ENCODE measurements around the gene ZNF576. TPM values are rescaled to one million over a fixed set of nuclear protein-coding genes. Genes with fewer than 3 reads are reported as not detected.

ZNF576 gene
- total and polyA plus RNA-seq, 2 of the 13 experiments (the other 11 are each of a cell fraction or from before 2014, with no cell fraction given): 7.2 to 9.6 TPM

- TF ChIP-seq HINFP (CRISPR knock-in tag; IDR thresholded peaks at IDR 0.05; ENCODE audit: low read depth) (no peak), PHF8 (CRISPR knock-in tag; IDR thresholded peaks at IDR 0.05) (peak; percentile 63), KAT8 (CRISPR knock-in tag; IDR thresholded peaks at IDR 0.05) (peak; percentile 87), HNRNPLL (IDR thresholded peaks at IDR 0.05; ENCODE audit: low read depth, low read length, poor library complexity, severe bottlenecking) (peak; percentile 67), ELF1 (CRISPR knock-in tag; IDR thresholded peaks at IDR 0.05) (peak; percentile 28; the same call in 1 of the 2 replicates), ZNF460 (CRISPR knock-in tag; IDR thresholded peaks at IDR 0.05; ENCODE audit: borderline replicate concordance) (no peak), RFX5 (IDR thresholded peaks at IDR 0.05; ENCODE audit: low read depth, low read length) (peak; percentile 98), PRDM15 (CRISPR knock-in tag; IDR thresholded peaks at IDR 0.05) (no peak), THAP11 (CRISPR knock-in tag; IDR thresholded peaks at IDR 0.05) (peak; percentile 86), THRA (CRISPR knock-in tag; IDR thresholded peaks at IDR 0.05; ENCODE audit: borderline replicate concordance) (peak; percentile 11; the same call in 1 of the 2 replicates), POLR2A (IDR thresholded peaks at IDR 0.05; ENCODE audit: insufficient read depth in 1 of 2, low read depth in 2 of 2, low read length in 2 of 2) (peak; percentile 60 to 67), ZNF260 (CRISPR knock-in tag; IDR thresholded peaks at IDR 0.05; ENCODE audit: borderline replicate concordance, low read depth) (no peak), ZNF512B (CRISPR knock-in tag; IDR thresholded peaks at IDR 0.05; ENCODE audit: borderline replicate concordance) (no peak), ZBTB25 (CRISPR knock-in tag; IDR thresholded peaks at IDR 0.05) (peak; percentile 5; the same call in 1 of the 2 replicates), POLR2AphosphoS5 (IDR thresholded peaks at IDR 0.05; ENCODE audit: low read depth, low read length) (peak; percentile 79), HNRNPK (IDR thresholded peaks at IDR 0.05; ENCODE audit: low read depth, low read length, poor library complexity, severe bottlenecking) (peak; percentile 93)
These were observed 21.0 kb upstream of the ZNF576 start, which contains the start of the genes PINLYP and XRCC1 (continued) for GRCh38 chr19:43575156-43575950.
